ENCODE data around the gene TMEM18.

- TF ChIP-seq, protein P1, sequence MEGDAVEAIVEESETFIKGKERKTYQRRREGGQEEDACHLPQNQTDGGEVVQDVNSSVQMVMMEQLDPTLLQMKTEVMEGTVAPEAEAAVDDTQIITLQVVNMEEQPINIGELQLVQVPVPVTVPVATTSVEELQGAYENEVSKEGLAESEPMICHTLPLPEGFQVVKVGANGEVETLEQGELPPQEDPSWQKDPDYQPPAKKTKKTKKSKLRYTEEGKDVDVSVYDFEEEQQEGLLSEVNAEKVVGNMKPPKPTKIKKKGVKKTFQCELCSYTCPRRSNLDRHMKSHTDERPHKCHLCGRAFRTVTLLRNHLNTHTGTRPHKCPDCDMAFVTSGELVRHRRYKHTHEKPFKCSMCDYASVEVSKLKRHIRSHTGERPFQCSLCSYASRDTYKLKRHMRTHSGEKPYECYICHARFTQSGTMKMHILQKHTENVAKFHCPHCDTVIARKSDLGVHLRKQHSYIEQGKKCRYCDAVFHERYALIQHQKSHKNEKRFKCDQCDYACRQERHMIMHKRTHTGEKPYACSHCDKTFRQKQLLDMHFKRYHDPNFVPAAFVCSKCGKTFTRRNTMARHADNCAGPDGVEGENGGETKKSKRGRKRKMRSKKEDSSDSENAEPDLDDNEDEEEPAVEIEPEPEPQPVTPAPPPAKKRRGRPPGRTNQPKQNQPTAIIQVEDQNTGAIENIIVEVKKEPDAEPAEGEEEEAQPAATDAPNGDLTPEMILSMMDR (IDR thresholded peaks at IDR 0.05), result no peak
- TF ChIP-seq, protein P2, sequence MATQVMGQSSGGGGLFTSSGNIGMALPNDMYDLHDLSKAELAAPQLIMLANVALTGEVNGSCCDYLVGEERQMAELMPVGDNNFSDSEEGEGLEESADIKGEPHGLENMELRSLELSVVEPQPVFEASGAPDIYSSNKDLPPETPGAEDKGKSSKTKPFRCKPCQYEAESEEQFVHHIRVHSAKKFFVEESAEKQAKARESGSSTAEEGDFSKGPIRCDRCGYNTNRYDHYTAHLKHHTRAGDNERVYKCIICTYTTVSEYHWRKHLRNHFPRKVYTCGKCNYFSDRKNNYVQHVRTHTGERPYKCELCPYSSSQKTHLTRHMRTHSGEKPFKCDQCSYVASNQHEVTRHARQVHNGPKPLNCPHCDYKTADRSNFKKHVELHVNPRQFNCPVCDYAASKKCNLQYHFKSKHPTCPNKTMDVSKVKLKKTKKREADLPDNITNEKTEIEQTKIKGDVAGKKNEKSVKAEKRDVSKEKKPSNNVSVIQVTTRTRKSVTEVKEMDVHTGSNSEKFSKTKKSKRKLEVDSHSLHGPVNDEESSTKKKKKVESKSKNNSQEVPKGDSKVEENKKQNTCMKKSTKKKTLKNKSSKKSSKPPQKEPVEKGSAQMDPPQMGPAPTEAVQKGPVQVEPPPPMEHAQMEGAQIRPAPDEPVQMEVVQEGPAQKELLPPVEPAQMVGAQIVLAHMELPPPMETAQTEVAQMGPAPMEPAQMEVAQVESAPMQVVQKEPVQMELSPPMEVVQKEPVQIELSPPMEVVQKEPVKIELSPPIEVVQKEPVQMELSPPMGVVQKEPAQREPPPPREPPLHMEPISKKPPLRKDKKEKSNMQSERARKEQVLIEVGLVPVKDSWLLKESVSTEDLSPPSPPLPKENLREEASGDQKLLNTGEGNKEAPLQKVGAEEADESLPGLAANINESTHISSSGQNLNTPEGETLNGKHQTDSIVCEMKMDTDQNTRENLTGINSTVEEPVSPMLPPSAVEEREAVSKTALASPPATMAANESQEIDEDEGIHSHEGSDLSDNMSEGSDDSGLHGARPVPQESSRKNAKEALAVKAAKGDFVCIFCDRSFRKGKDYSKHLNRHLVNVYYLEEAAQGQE (IDR thresholded peaks at IDR 0.05; ENCODE audit: insufficient read depth in 1 of 2, low read depth in 2 of 2, low read length in 1 of 2), result no peak
- no peak for TF ChIP-seq SIN3A (IDR thresholded peaks at IDR 0.05; ENCODE audit: borderline replicate concordance, insufficient read depth, low read depth, low read length)
These were observed 43.2 kb downstream of the TMEM18 start for GRCh38 chr2:634041-634440.
